Measurements from ENCODE around the gene VSTM2B. TPM values are rescaled to one million over a fixed set of nuclear protein-coding genes. Genes with fewer than 3 reads are reported as not detected.

VSTM2B gene
- total RNA-seq, 1 experiment from 2014 or later: not detected

DNA sequence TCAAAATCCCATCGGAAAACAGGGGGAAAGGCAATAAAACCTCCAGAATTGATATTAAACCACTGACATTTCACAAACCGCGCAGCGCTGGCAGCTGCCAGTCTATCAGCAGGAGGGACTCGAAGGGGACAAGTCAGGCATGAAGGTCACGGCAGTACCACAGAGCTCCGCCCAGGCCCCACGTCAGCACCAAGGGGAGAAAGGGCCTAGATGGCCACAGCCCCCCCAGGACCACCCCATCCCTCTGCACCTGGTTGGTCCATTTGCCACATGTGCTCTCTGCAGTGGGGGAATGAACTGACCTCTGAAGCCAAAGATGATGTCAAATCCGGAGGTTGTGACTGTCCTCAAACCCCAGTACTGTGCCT is 9.5 kb upstream of the VSTM2B start:
- Histone ChIP-seq H3K27me3 (replicated peaks; ENCODE audit: insufficient read depth, low read depth, low read length, poor library complexity) (peaks cover 17% of the 10 kb centered on the region), H3K9me3 (ENCODE audit: low read depth, low read length, poor library complexity, severe bottlenecking) (no peaks in the 10 kb centered on the region), H3K36me3 (ENCODE audit: insufficient read depth, low read length, poor library complexity, severe bottlenecking) (no peaks in the 10 kb centered on the region), H3K4me1 (ENCODE audit: insufficient read depth, low read length, poor library complexity, severe bottlenecking) (no peaks in the 10 kb centered on the region), H3K4me3 (ENCODE audit: low read depth, low read length, poor library complexity, severe bottlenecking) (no peak overlapping the region), H3K27ac (ENCODE audit: low read depth, low read length, poor library complexity, severe bottlenecking) (no peak overlapping the region)
- no peak for TF ChIP-seq EZH2 (IDR thresholded peaks at IDR 0.05; ENCODE audit: borderline replicate concordance, low read depth, low read length, poor library complexity, severe bottlenecking)
- DNase-seq (ENCODE audit: low spot score): no peak
- no TSS peak for BruUV-seq (replicated peaks)
- POLR2A ChIA-PET (ENCODE audit: low non-redundant PET): no interaction called here
- CTCF ChIA-PET: no interaction called here
- intact Hi-C loops (cut with micrococcal nuclease; ENCODE audit: unreplicated experiment): no loop called here

DNA sequence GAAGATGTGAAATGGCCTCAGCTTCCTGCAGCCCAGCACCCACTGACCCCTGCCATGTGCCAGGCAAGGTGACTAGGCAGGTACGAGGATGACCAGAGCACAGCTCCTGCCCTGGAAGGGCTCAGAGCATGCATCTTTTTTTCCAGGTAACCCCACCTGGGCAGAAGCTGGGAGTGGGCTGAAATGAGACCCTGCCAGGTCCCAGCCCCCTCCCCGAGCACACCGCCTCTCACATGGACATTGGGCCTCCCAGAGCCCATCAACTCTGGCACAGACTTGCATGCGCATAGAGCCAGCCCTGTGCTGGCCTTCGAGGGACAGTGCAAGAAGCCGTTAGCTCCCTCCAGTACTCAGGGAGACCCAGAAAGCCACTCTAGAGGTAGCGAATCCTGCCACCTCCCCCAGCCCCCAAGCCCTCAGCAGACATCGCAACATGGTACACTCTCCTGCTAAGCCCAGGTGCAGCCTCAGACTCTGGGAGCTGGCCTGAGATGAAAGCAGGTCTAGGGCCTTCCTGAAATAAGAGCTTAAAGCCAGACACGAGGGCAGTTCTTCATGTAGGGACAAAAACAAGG is 8.9 kb upstream of the VSTM2B start:
- TF ChIP-seq, protein P1, sequence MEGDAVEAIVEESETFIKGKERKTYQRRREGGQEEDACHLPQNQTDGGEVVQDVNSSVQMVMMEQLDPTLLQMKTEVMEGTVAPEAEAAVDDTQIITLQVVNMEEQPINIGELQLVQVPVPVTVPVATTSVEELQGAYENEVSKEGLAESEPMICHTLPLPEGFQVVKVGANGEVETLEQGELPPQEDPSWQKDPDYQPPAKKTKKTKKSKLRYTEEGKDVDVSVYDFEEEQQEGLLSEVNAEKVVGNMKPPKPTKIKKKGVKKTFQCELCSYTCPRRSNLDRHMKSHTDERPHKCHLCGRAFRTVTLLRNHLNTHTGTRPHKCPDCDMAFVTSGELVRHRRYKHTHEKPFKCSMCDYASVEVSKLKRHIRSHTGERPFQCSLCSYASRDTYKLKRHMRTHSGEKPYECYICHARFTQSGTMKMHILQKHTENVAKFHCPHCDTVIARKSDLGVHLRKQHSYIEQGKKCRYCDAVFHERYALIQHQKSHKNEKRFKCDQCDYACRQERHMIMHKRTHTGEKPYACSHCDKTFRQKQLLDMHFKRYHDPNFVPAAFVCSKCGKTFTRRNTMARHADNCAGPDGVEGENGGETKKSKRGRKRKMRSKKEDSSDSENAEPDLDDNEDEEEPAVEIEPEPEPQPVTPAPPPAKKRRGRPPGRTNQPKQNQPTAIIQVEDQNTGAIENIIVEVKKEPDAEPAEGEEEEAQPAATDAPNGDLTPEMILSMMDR (conservative IDR thresholded peaks at IDR 0.05; ENCODE audit: low read depth, low read length): no peak
- no peak for TF ChIP-seq EZH2 (IDR thresholded peaks at IDR 0.05; ENCODE audit: borderline replicate concordance, low read depth, low read length, poor library complexity, severe bottlenecking)
- Histone ChIP-seq H3K27me3 (replicated peaks; ENCODE audit: insufficient read depth, low read depth, low read length, poor library complexity) (peaks cover 23% of the 10 kb centered on the region), H3K9me3 (ENCODE audit: low read depth, low read length, poor library complexity, severe bottlenecking) (no peaks in the 10 kb centered on the region), H3K27ac (ENCODE audit: low read depth, low read length, poor library complexity, severe bottlenecking) (no peak overlapping the region), H3K4me1 (ENCODE audit: insufficient read depth, low read length, poor library complexity, severe bottlenecking) (no peaks in the 10 kb centered on the region), H3K4me3 (ENCODE audit: low read depth, low read length, poor library complexity, severe bottlenecking) (no peak overlapping the region), H3K36me3 (ENCODE audit: insufficient read depth, low read length, poor library complexity, severe bottlenecking) (no peaks in the 10 kb centered on the region)
- no TSS peak for BruUV-seq (replicated peaks)
- ChIA-PET POLR2A (ENCODE audit: low non-redundant PET) (no interaction called here), CTCF (no interaction called here)
- intact Hi-C loops (cut with micrococcal nuclease; ENCODE audit: unreplicated experiment): no loop called here
- no peak for DNase-seq (ENCODE audit: low spot score)

DNA sequence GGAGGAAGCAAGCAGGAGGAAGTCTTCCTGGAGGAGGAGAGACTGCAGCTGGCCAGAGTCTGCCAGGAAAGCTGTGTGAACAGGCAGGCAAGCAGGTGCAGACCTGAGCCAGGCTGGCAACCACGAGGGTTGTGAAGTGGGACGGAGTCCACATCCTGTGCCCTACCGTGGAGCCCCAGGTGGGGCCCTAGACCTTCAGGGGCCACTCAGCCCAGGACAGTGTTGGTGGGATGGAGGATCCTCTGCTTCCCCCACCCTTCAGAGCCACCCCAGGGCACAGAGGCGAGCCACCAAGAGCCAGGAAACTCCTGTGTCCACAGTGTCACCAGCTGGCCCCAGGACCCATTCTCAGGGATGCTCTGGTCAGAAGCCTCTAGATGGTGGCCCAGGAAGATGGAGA is 8.4 kb upstream of the VSTM2B start:
- H3K27me3 ChIP-seq (replicated peaks; ENCODE audit: insufficient read depth, low read depth, low read length, poor library complexity): peaks cover 28% of the 10 kb centered on the region
- no peak overlapping the region for H3K4me3 ChIP-seq (ENCODE audit: low read depth, low read length, poor library complexity, severe bottlenecking)
- H3K36me3 ChIP-seq (ENCODE audit: insufficient read depth, low read length, poor library complexity, severe bottlenecking): no peaks in the 10 kb centered on the region
- no peak overlapping the region for H3K27ac ChIP-seq (ENCODE audit: low read depth, low read length, poor library complexity, severe bottlenecking)
- H3K9me3 ChIP-seq (ENCODE audit: low read depth, low read length, poor library complexity, severe bottlenecking): no peaks in the 10 kb centered on the region
- DNase-seq (ENCODE audit: low spot score): no peak
- POLR2A ChIA-PET (ENCODE audit: low non-redundant PET): no interaction called here
- CTCF ChIA-PET: interaction anchor here (0.5 kb wide), 1 partner anchor 425 kb away, joined by 3 read pairs; no protein-coding TSS in a partner anchor
- no peak for TF ChIP-seq EZH2 (IDR thresholded peaks at IDR 0.05; ENCODE audit: borderline replicate concordance, low read depth, low read length, poor library complexity, severe bottlenecking)
- TF ChIP-seq, protein P1 (conservative IDR thresholded peaks at IDR 0.05; ENCODE audit: low read depth, low read length): no peak
- intact Hi-C loops (cut with micrococcal nuclease; ENCODE audit: unreplicated experiment): no loop called here
- no peaks in the 10 kb centered on the region for H3K4me1 ChIP-seq (ENCODE audit: insufficient read depth, low read length, poor library complexity, severe bottlenecking)
- no TSS peak for BruUV-seq (replicated peaks)

DNA sequence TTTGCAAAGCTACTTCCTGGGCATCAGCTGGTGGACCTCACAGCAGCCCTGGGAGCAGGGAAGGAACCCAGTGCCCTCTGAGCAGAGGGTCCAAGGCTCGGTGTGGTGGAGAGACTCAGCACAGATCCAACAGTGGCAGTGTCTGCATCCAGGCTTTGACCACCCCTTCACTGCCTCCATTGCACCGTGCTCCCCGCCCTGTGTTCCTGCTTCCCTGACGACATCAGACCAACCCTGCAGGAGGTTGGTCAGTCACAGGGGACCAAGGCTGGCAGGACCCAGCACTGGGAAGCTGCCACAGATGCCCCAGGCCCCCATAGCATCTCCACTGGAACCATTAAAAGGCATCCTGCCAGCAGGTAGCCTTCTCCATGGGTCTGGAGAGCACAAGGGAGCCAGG is 7.8 kb upstream of the VSTM2B start:
- peaks cover 30% of the 10 kb centered on the region for H3K27me3 ChIP-seq (replicated peaks; ENCODE audit: insufficient read depth, low read depth, low read length, poor library complexity)
- no peaks in the 10 kb centered on the region for H3K4me1 ChIP-seq (ENCODE audit: insufficient read depth, low read length, poor library complexity, severe bottlenecking)
- H3K36me3 ChIP-seq (ENCODE audit: insufficient read depth, low read length, poor library complexity, severe bottlenecking): no peaks in the 10 kb centered on the region
- intact Hi-C loops (cut with micrococcal nuclease; ENCODE audit: unreplicated experiment): no loop called here
- H3K27ac ChIP-seq (ENCODE audit: low read depth, low read length, poor library complexity, severe bottlenecking): no peak overlapping the region
- CTCF ChIA-PET: interaction anchor here (0.5 kb wide), 1 partner anchor 425 kb away, joined by 3 read pairs; no protein-coding TSS in a partner anchor
- no peak overlapping the region for H3K4me3 ChIP-seq (ENCODE audit: low read depth, low read length, poor library complexity, severe bottlenecking)
- BruUV-seq (replicated peaks): no TSS peak
- TF ChIP-seq, protein P1 (conservative IDR thresholded peaks at IDR 0.05; ENCODE audit: low read depth, low read length): no peak
- TF ChIP-seq EZH2 (IDR thresholded peaks at IDR 0.05; ENCODE audit: borderline replicate concordance, low read depth, low read length, poor library complexity, severe bottlenecking): no peak
- POLR2A ChIA-PET (ENCODE audit: low non-redundant PET): no interaction called here
- no peaks in the 10 kb centered on the region for H3K9me3 ChIP-seq (ENCODE audit: low read depth, low read length, poor library complexity, severe bottlenecking)
- DNase-seq (ENCODE audit: low spot score): no peak
